WTC11 (cell line): ENCODE measurements around the gene N4BP2L2.

ENCODE experiments used
- FOXP1 ChIP-seq: sonication (generic); formaldehyde crosslinking; IDR thresholded peaks from 2 replicates; pipeline ENCODE4 v1.8.0; 2022; ENCODE audit warnings: missing genetic modification reagents, mild to moderate bottlenecking, moderate library complexity, borderline replicate concordance
- IRF2 ChIP-seq: sonication (generic); formaldehyde crosslinking; IDR thresholded peaks from 2 replicates; pipeline ENCODE4 v1.8.0; 2022; ENCODE audit warnings: low read depth, missing genetic modification reagents, borderline replicate concordance
- NFYB ChIP-seq: sonication (generic); formaldehyde crosslinking; conservative IDR thresholded peaks from 2 replicates; pipeline ENCODE4 v1.8.0; 2022; ENCODE audit warnings: low read depth, missing genetic modification reagents
- TEAD4 ChIP-seq: sonication (generic); formaldehyde crosslinking; IDR thresholded peaks from 2 replicates; pipeline ENCODE4 v1.8.0; 2022; ENCODE audit warnings: mild to moderate bottlenecking, missing genetic modification reagents
- ZNF232 ChIP-seq: sonication (generic); formaldehyde crosslinking; IDR thresholded peaks from 2 replicates; pipeline ENCODE4 v1.8.0; 2022; ENCODE audit warnings: mild to moderate bottlenecking, missing genetic modification reagents
- ZNF263 ChIP-seq: sonication (generic); formaldehyde crosslinking; IDR thresholded peaks from 2 replicates; pipeline ENCODE4 v1.8.1; 2022; ENCODE audit warnings: low read depth, mild to moderate bottlenecking, moderate library complexity, missing genetic modification reagents
- ZNF317 ChIP-seq: sonication (generic); formaldehyde crosslinking; IDR thresholded peaks from 2 replicates; pipeline ENCODE4 v1.8.1; 2023; ENCODE audit warnings: low read depth, mild to moderate bottlenecking, moderate library complexity, missing genetic modification reagents, borderline replicate concordance
- TF ChIP-seq, protein P1 (sequence below): fragments of 200-600 bp; IDR thresholded peaks from 2 replicates; pipeline ENCODE4 v1.8.0; 2022; ENCODE audit warnings: antibody characterized with exemption
- TF ChIP-seq, protein P2 (sequence below): sonication (generic); formaldehyde crosslinking; conservative IDR thresholded peaks from 2 replicates; pipeline ENCODE4 v1.8.1; 2022; ENCODE audit warnings: mild to moderate bottlenecking, missing genetic modification reagents
- TF ChIP-seq, protein P3 (sequence below): sonication (generic); formaldehyde crosslinking; IDR thresholded peaks from 2 replicates; pipeline ENCODE4 v1.8.0; 2022; ENCODE audit warnings: missing genetic modification reagents
- TF ChIP-seq, protein P4 (sequence below): sonication (generic); formaldehyde crosslinking; IDR thresholded peaks from 2 replicates; pipeline ENCODE4 v1.8.0; 2022; ENCODE audit warnings: mild to moderate bottlenecking, missing genetic modification reagents

DNA sequence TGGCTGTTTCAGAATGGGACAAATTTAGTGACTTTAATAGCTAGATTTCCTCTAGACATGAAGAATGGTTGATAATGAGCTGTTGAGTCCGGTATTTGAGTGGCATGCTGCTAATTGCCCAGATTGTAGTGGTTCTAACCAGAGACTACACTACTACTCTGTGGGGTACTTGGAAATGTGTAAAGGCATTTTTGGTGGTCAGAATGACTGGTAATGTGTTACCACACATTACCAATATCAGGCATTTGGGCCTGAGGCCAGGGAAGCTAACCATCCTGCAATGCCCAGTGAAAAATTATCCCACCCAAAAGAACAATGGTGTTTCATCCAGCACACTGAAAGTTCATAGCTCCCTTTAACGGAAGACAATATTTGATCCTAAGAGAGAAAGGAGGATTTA lies 93.1 kb downstream of the N4BP2L2 start:
- TF ChIP-seq, protein P1, sequence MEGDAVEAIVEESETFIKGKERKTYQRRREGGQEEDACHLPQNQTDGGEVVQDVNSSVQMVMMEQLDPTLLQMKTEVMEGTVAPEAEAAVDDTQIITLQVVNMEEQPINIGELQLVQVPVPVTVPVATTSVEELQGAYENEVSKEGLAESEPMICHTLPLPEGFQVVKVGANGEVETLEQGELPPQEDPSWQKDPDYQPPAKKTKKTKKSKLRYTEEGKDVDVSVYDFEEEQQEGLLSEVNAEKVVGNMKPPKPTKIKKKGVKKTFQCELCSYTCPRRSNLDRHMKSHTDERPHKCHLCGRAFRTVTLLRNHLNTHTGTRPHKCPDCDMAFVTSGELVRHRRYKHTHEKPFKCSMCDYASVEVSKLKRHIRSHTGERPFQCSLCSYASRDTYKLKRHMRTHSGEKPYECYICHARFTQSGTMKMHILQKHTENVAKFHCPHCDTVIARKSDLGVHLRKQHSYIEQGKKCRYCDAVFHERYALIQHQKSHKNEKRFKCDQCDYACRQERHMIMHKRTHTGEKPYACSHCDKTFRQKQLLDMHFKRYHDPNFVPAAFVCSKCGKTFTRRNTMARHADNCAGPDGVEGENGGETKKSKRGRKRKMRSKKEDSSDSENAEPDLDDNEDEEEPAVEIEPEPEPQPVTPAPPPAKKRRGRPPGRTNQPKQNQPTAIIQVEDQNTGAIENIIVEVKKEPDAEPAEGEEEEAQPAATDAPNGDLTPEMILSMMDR, result no peak
- TF ChIP-seq NFYB (CRISPR knock-in tag), result no peak
- no peak for TF ChIP-seq ZNF232 (CRISPR knock-in tag)
- TF ChIP-seq, protein P2, sequence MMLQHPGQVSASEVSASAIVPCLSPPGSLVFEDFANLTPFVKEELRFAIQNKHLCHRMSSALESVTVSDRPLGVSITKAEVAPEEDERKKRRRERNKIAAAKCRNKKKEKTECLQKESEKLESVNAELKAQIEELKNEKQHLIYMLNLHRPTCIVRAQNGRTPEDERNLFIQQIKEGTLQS (CRISPR knock-in tag), result no peak
- no peak for TF ChIP-seq IRF2
- no peak for TF ChIP-seq FOXP1 (CRISPR knock-in tag)
- no peak for TF ChIP-seq ZNF263 (CRISPR knock-in tag)
- TF ChIP-seq TEAD4 (CRISPR knock-in tag), result no peak
- TF ChIP-seq ZNF317 (CRISPR knock-in tag), result no peak
- TF ChIP-seq, protein P3, sequence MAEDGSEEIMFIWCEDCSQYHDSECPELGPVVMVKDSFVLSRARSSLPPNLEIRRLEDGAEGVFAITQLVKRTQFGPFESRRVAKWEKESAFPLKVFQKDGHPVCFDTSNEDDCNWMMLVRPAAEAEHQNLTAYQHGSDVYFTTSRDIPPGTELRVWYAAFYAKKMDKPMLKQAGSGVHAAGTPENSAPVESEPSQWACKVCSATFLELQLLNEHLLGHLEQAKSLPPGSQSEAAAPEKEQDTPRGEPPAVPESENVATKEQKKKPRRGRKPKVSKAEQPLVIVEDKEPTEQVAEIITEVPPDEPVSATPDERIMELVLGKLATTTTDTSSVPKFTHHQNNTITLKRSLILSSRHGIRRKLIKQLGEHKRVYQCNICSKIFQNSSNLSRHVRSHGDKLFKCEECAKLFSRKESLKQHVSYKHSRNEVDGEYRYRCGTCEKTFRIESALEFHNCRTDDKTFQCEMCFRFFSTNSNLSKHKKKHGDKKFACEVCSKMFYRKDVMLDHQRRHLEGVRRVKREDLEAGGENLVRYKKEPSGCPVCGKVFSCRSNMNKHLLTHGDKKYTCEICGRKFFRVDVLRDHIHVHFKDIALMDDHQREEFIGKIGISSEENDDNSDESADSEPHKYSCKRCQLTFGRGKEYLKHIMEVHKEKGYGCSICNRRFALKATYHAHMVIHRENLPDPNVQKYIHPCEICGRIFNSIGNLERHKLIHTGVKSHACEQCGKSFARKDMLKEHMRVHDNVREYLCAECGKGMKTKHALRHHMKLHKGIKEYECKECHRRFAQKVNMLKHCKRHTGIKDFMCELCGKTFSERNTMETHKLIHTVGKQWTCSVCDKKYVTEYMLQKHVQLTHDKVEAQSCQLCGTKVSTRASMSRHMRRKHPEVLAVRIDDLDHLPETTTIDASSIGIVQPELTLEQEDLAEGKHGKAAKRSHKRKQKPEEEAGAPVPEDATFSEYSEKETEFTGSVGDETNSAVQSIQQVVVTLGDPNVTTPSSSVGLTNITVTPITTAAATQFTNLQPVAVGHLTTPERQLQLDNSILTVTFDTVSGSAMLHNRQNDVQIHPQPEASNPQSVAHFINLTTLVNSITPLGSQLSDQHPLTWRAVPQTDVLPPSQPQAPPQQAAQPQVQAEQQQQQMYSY (CRISPR knock-in tag), result no peak
- TF ChIP-seq, protein P4, sequence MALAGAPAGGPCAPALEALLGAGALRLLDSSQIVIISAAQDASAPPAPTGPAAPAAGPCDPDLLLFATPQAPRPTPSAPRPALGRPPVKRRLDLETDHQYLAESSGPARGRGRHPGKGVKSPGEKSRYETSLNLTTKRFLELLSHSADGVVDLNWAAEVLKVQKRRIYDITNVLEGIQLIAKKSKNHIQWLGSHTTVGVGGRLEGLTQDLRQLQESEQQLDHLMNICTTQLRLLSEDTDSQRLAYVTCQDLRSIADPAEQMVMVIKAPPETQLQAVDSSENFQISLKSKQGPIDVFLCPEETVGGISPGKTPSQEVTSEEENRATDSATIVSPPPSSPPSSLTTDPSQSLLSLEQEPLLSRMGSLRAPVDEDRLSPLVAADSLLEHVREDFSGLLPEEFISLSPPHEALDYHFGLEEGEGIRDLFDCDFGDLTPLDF, result no peak
